Tibial artery (tissue), 4 donors: Measurements from ENCODE around the gene PTPRN2.

Experiments
- DNase-seq, 2 donors: peaks; one replicate each; pipeline ENCODE4 v3.0.0-alpha.2; 2019
- H3K27ac ChIP-seq, 2 donors: fragments of 200-600 bp; sonication (generic) in 1 of 2; 1 replicate in 1 of 2; 2 replicates in 1 of 2; pipeline ENCODE4 v1.5.1; 2018 to 2019; ENCODE audit warnings: mild to moderate bottlenecking in 1 of 2
- H3K27me3 ChIP-seq, 2 donors: fragments of 200-600 bp; sonication (generic) in 1 of 2; one replicate each; pipeline versions ENCODE4 v1.5.1 to v1.6.0; 2016 to 2019
- H3K36me3 ChIP-seq, 3 donors: fragments of 200-600 bp; sonication (generic) in 2 of 3; one replicate each; pipeline ENCODE4 v1.5.1; 2016 to 2019; ENCODE audit warnings: mild to moderate bottlenecking in 2 of 3
- H3K4me1 ChIP-seq, 4 donors: fragments of 200-600 bp; sonication (generic) in 2 of 4; 1 replicate in 3 of 4; 2 replicates in 1 of 4; pipeline ENCODE4 v1.5.1; 2016 to 2019
- H3K4me3 ChIP-seq, 2 donors: fragments of 200-600 bp; sonication (generic) in 1 of 2; 1 replicate in 1 of 2; 2 replicates in 1 of 2; pipeline ENCODE4 v1.5.1; 2018 to 2019; ENCODE audit warnings: mild to moderate bottlenecking in 2 of 2
- H3K9me3 ChIP-seq, 3 donors: fragments of 200-600 bp; sonication (generic) in 1 of 3; one replicate each; pipeline ENCODE4 v1.5.1; 2016 to 2019
- CTCF ChIP-seq, 2 experiments: fragments of 200-600 bp in 1 of 2; fragments of 450-650 bp in 1 of 2; IDR thresholded peaks; one replicate each; pipeline ENCODE4 v1.5.1; 2017 to 2019; ENCODE audit warnings: antibody characterized with exemption in 2 of 2, mild to moderate bottlenecking in 1 of 2, moderate library complexity in 1 of 2
- intact Hi-C: fragments of 100-400 bp; cut with DNase I; formaldehyde crosslinking; loops from one replicate; pipeline ENCODE4 v1.15.0; 2023; ENCODE audit warnings: low total_unique reads

Gene PTPRN2

GRCh38 chr7:158395780-158396278 lies 191.8 kb downstream of the PTPRN2 start:
- no peaks in the 10 kb centered on the region for H3K4me1 ChIP-seq
- DNase-seq = no peak
- intact Hi-C loops = no loop called here

GRCh38 chr7:158395349-158395748 lies 192.3 kb downstream of the PTPRN2 start:
- no peaks in the 10 kb centered on the region for H3K9me3 ChIP-seq
- no peak for DNase-seq
- H3K4me3 ChIP-seq = no peak overlapping the region
- H3K27ac ChIP-seq = no peak overlapping the region
- peaks cover 0 to 20% of the 10 kb centered on the region in 2 donors for H3K27me3 ChIP-seq
- no peak for TF ChIP-seq CTCF (IDR thresholded peaks at IDR 0.05)
- no peaks in the 10 kb centered on the region for H3K36me3 ChIP-seq
- intact Hi-C loops = no loop called here
- H3K4me1 ChIP-seq = no peaks in the 10 kb centered on the region

More at GRCh38 chr7:158395780-158396278, 191.8 kb downstream of the PTPRN2 start:
- Histone ChIP-seq H3K9me3 (no peaks in the 10 kb centered on the region), H3K36me3 (no peaks in the 10 kb centered on the region), H3K27me3 (peaks cover 0 to 18% of the 10 kb centered on the region in 2 donors), H3K27ac (no peak overlapping the region), H3K4me3 (no peak overlapping the region)
- TF ChIP-seq CTCF (IDR thresholded peaks at IDR 0.05) = no peak

- Histone ChIP-seq H3K4me3 (no peak overlapping the region), H3K9me3 (no peaks in the 10 kb centered on the region), H3K4me1 (no peaks in the 10 kb centered on the region), H3K27ac (no peak overlapping the region), H3K27me3 (peaks cover 0 to 24% of the 10 kb centered on the region in 2 donors), H3K36me3 (no peaks in the 10 kb centered on the region)
- no peak for DNase-seq
- intact Hi-C loops = no loop called here
- peak; percentile 47 to 67 for TF ChIP-seq CTCF (IDR thresholded peaks at IDR 0.05)
Measured at GRCh38 chr7:158394936-158395335, 192.7 kb downstream of the PTPRN2 start.

GRCh38 chr7:158393926-158394625 lies 193.5 kb downstream of the PTPRN2 start:
- intact Hi-C loops = no loop called here
- Histone ChIP-seq H3K4me3 (no peak overlapping the region), H3K27ac (no peak overlapping the region), H3K9me3 (no peaks in the 10 kb centered on the region), H3K27me3 (peaks cover 0 to 24% of the 10 kb centered on the region in 2 donors), H3K36me3 (no peaks in the 10 kb centered on the region), H3K4me1 (no peaks in the 10 kb centered on the region)
- TF ChIP-seq CTCF (IDR thresholded peaks at IDR 0.05) = no peak
- no peak for DNase-seq

DNA sequence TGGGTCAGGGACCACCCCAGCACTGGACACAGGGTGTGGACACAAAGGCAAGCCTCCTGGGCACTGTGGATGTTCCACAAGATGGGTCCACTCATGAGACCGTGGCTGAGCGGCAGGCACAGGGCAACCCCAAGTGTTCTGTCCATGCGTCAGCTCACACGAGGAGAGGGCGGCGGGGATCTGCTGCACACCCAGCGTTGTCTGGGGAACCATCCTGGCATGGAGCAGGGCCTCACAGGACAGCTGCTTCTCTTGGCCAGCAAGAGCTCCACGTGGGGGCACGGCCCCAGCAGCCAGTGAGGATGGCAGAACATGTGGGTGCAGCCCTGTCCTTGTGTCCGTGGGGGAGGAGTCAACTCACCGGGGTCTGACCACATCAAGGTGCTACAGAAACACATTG lies 195.4 kb downstream of the PTPRN2 start:
- no peak overlapping the region for H3K4me3 ChIP-seq
- no peaks in the 10 kb centered on the region for H3K36me3 ChIP-seq
- H3K27ac ChIP-seq = no peak overlapping the region
- no peaks in the 10 kb centered on the region for H3K4me1 ChIP-seq
- intact Hi-C loops = no loop called here
- DNase-seq = no peak
- TF ChIP-seq CTCF (IDR thresholded peaks at IDR 0.05) = no peak
- H3K9me3 ChIP-seq = no peaks in the 10 kb centered on the region
- peaks cover 0 to 29% of the 10 kb centered on the region in 2 donors for H3K27me3 ChIP-seq
